A673 (cell line): ENCODE data around the gene NSFL1C. TPM values are rescaled to one million over a fixed set of nuclear protein-coding genes. Genes with fewer than 3 reads are reported as not detected.
"Not testable (repeated sequence)": the region's sequence is repeated elsewhere in the genome, so short reads cannot be mapped to it uniquely, and the experiment has no call there.

Source experiments
- BruUV-seq: library from RNA; stranded (reverse); fragments of 400-500 nt; replicated peaks from 2 replicates; lab custom pipeline; 2021; lab: Mats Ljungman, UMichigan
- CTCF ChIA-PET: fragments of 300-600 bp; sonication (Branson Sonifier 250); formaldehyde crosslinking; loops from one replicate; lab custom pipeline; 2022; ENCODE audit warnings: antibody characterized with exemption; lab: Charles Lee
- POLR2A ChIA-PET: fragments of 300-600 bp; sonication (Branson Sonifier 250); formaldehyde crosslinking; loops from one replicate; lab custom pipeline; 2022; ENCODE audit warnings: antibody characterized with exemption; ENCODE audit not compliant: low non-redundant PET; lab: Charles Lee
- DNase-seq: peaks from one replicate; pipeline ENCODE4 v3.0.0-alpha.2; 2015; ENCODE audit warnings: low spot score
- H3K27ac ChIP-seq: fragments of 200-600 bp; sonication (generic); 2 replicates; pipeline ENCODE4 v1.5.1; 2016; ENCODE audit warnings: mixed run types, low read depth, mild to moderate bottlenecking, mixed read lengths, antibody characterized with exemption, low read length; ENCODE audit not compliant: poor library complexity, severe bottlenecking
- H3K27me3 ChIP-seq: fragments of 200-600 bp; sonication (generic); replicated peaks from 2 replicates; pipeline ENCODE4 v1.6.1; 2017; ENCODE audit warnings: mixed run types, low read depth, mild to moderate bottlenecking, mixed read lengths, antibody characterized with exemption, low read length; ENCODE audit not compliant: insufficient read depth, poor library complexity
- H3K36me3 ChIP-seq: fragments of 200-600 bp; sonication (generic); 2 replicates; pipeline ENCODE4 v1.6.1; 2016; ENCODE audit warnings: mixed run types, mild to moderate bottlenecking, mixed read lengths, antibody characterized with exemption, low read length; ENCODE audit not compliant: insufficient read depth, poor library complexity, severe bottlenecking
- H3K4me1 ChIP-seq: fragments of 200-600 bp; sonication (generic); 2 replicates; pipeline ENCODE4 v1.6.1; 2017; ENCODE audit warnings: mixed run types, mild to moderate bottlenecking, mixed read lengths, antibody characterized with exemption, low read length; ENCODE audit not compliant: insufficient read depth, poor library complexity, severe bottlenecking
- H3K4me3 ChIP-seq: fragments of 200-600 bp; sonication (generic); 2 replicates; pipeline ENCODE4 v1.5.1; 2016; ENCODE audit warnings: low read depth, mixed run types, mild to moderate bottlenecking, mixed read lengths, low read length; ENCODE audit not compliant: poor library complexity, severe bottlenecking
- H3K9me3 ChIP-seq: fragments of 200-600 bp; sonication (generic); 2 replicates; pipeline ENCODE4 v1.6.1; 2016; ENCODE audit warnings: mixed run types, low read depth, mild to moderate bottlenecking, mixed read lengths, antibody characterized with exemption, low read length; ENCODE audit not compliant: poor library complexity, severe bottlenecking
- EZH2 ChIP-seq: fragments of 200-600 bp; sonication (generic); IDR thresholded peaks from 2 replicates; pipeline ENCODE4 v1.6.1; 2017; ENCODE audit warnings: borderline replicate concordance, low read depth, mild to moderate bottlenecking, mixed read lengths, antibody characterized with exemption, low read length; ENCODE audit not compliant: poor library complexity, severe bottlenecking
- intact Hi-C: fragments of 100-400 bp; cut with micrococcal nuclease; formaldehyde crosslinking; loops from one replicate; pipeline ENCODE4 v1.10.0; 2022; ENCODE audit not compliant: unreplicated experiment
- total RNA-seq: library from RNA; stranded (reverse); gene quantifications from 2 replicates; pipeline ENCODE4 v1.2.3, GENCODE V29; 2021
- TF ChIP-seq, protein P1 (sequence below): fragments of 300-800, 200-600 bp; sonication (generic); conservative IDR thresholded peaks from 2 replicates; pipeline ENCODE4 v1.5.1; 2017; ENCODE audit warnings: low read depth, mild to moderate bottlenecking, antibody characterized with exemption, low read length, moderate library complexity, mixed read lengths

Gene NSFL1C
- total RNA-seq, 1 experiment from 2014 or later, result 158 TPM

DNA sequence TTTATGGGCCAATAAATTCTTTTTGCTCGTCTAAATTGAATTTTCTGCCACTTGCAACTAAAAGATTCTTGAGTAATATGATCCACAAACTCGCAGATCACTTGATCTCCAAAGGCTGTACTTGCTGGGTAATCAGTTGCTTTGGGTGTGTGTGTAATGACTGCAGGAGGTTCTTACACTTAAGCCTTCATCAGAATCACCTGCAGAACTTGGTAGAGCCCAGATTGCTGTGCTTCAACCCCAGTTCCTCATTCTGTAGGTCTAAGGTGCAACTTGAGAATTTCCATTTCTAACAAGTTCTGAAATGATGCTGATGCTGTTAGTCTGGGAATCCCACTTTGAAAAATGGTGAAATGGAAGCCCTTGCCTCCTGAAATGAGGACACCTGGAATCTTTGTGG lies 60.8 kb downstream of the NSFL1C start:
- Histone ChIP-seq H3K9me3 (no peaks in the 10 kb centered on the region), H3K4me1 (no peaks in the 10 kb centered on the region), H3K27me3 (peaks cover 5% of the 10 kb centered on the region), H3K27ac (no peak overlapping the region), H3K4me3 (no peak overlapping the region), H3K36me3 (no peaks in the 10 kb centered on the region)
- intact Hi-C loops, result no loop called here
- no peak for TF ChIP-seq EZH2
- TF ChIP-seq, protein P1, sequence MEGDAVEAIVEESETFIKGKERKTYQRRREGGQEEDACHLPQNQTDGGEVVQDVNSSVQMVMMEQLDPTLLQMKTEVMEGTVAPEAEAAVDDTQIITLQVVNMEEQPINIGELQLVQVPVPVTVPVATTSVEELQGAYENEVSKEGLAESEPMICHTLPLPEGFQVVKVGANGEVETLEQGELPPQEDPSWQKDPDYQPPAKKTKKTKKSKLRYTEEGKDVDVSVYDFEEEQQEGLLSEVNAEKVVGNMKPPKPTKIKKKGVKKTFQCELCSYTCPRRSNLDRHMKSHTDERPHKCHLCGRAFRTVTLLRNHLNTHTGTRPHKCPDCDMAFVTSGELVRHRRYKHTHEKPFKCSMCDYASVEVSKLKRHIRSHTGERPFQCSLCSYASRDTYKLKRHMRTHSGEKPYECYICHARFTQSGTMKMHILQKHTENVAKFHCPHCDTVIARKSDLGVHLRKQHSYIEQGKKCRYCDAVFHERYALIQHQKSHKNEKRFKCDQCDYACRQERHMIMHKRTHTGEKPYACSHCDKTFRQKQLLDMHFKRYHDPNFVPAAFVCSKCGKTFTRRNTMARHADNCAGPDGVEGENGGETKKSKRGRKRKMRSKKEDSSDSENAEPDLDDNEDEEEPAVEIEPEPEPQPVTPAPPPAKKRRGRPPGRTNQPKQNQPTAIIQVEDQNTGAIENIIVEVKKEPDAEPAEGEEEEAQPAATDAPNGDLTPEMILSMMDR, result no peak
- no TSS peak for BruUV-seq
- ChIA-PET CTCF (no interaction called here), POLR2A (no interaction called here)
- DNase-seq, result no peak

DNA sequence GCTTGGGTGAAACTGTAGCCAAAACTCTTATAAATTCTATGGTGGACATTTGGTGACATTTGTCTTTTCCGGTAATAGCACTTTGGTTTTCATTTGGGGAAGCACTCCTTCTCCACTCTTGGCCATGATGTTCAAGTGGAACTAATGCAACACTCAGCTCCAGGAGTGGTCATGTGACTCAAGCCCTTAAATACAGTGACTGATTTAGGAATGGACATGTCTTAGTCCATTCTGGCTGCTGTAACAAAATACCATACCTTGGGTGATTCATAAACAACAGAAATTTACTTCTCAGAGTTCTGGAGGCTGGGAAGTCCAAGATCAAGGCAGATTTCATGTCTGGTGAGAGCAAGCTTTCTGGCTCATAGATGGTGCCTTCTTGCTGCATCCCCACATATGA lies 63.0 kb downstream of the NSFL1C start:
- Histone ChIP-seq H3K4me1 (no peaks in the 10 kb centered on the region), H3K27ac (no peak overlapping the region), H3K27me3 (peaks cover 12% of the 10 kb centered on the region), H3K9me3 (no peaks in the 10 kb centered on the region), H3K36me3 (no peaks in the 10 kb centered on the region), H3K4me3 (no peak overlapping the region)
- POLR2A ChIA-PET, result no interaction called here
- no peak for DNase-seq
- CTCF ChIA-PET, result no interaction called here
- intact Hi-C loops, result no loop called here
- BruUV-seq, result no TSS peak
- TF ChIP-seq, protein P1, result no peak

DNA sequence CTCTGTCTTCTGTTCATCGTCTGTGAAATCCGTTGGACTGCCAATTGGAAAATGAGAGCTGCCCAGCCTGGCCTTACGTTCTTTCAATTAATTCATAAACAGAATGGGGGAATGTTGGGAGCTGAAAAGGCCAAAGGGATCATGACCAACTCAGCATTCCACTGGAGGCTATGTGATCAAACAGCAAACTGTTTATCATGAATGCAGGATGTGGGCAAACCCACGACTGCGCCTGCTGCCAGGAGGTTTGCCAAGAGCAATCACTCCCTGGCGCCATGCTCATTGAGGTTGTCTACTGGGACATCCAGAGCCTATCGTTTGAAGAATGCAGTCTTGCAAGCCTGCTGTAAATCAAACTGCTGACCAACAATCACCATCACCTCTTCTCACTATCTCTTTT lies 64.5 kb downstream of the NSFL1C start:
- ChIA-PET POLR2A (interaction anchor here (0.7 kb wide), 1 partner anchor 102 kb away, joined by 3 read pairs; no protein-coding TSS in a partner anchor), CTCF (no interaction called here)
- no TSS peak for BruUV-seq
- Histone ChIP-seq H3K4me3 (no peak overlapping the region), H3K36me3 (no peaks in the 10 kb centered on the region), H3K27ac (no peak overlapping the region), H3K27me3 (peaks cover 12% of the 10 kb centered on the region), H3K4me1 (no peaks in the 10 kb centered on the region), H3K9me3 (no peaks in the 10 kb centered on the region)
- TF ChIP-seq EZH2, result no peak
- intact Hi-C loops, result no loop called here
- DNase-seq, result no peak

DNA sequence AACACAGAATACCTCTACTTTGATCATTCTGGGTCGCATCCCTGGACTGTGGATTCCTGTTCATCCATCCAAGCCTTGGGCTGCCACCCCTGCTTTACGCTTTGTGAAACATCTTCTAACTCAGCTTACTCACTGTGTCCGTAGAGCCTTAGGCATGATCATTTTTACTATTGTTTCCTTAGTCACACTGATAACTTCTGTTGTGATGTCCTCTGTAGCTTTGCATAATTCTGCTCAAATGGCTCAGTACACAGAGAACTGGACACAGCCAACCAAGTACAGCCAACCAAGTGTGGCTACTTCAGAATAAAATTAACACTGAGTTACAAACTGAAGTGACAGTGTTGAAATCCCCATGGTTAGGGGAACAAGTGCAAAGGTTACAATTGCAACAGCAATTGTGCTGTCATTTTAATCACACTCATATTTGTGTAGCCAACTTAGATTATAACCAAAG lies 65.2 kb downstream of the NSFL1C start:
- no peak overlapping the region for H3K4me3 ChIP-seq
- H3K36me3 ChIP-seq, result no peaks in the 10 kb centered on the region
- no peak overlapping the region for H3K27ac ChIP-seq
- DNase-seq, result no peak
- TF ChIP-seq, protein P1, result no peak
- TF ChIP-seq EZH2, result no peak
- intact Hi-C loops, result no loop called here
- H3K27me3 ChIP-seq, result peaks cover 11% of the 10 kb centered on the region
- CTCF ChIA-PET, result no interaction called here
- no peaks in the 10 kb centered on the region for H3K9me3 ChIP-seq
- no TSS peak for BruUV-seq
- POLR2A ChIA-PET, result no interaction called here
- H3K4me1 ChIP-seq, result no peaks in the 10 kb centered on the region

DNA sequence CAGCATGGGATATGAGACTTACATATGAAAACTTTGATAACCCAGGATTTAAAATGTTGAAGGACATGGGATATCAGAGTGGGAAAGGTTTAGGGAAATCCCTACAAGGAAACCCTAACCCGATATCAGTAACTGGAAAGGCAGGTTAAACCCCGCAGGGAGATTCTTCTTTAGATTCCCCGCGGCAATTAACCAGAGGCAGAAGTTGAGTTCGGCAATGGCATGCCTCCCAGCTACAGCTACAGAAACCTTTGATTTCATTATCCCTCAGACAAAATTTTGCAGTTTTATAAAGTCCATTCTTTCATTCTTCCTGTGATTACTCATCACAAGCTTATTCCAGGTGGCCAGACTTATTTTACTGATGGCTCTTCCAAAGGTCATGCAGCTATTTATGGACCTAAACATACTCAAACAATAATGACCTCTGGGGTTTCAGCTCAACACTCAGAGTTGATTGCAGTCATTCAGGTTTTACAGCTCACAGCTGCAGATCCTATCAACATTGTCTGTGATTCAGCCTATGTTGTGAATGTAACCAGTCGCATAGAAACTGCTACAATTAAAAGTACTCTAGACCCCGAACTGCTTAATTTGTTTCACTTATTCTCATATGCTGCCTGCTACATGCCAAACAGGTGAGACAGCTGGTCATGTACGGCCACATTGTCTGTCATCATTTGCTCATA lies 66.8 kb downstream of the NSFL1C start:
- H3K4me3 ChIP-seq, BruUV-seq, H3K4me1 ChIP-seq, H3K9me3 ChIP-seq, DNase-seq, H3K36me3 ChIP-seq, H3K27me3 ChIP-seq, POLR2A ChIA-PET, H3K27ac ChIP-seq: not testable (repeated sequence)
- CTCF ChIA-PET, result interaction anchor here (0.9 kb wide), 1 partner anchor 104 kb away, joined by 3 read pairs; no protein-coding TSS in a partner anchor
- intact Hi-C loops, result loop anchor here (10.0 kb wide), 1 partner anchor 175 kb away; the partner anchor contains the start of gene RAD21L1
